GM11168 (cell line): ENCODE data around the gene SFRP2.

Source experiments
- in situ Hi-C: fragments of 300-500 bp; cut with MboI; formaldehyde crosslinking; loops from one replicate; pipeline ENCODE4 v1.12.0; 2022; ENCODE audit warnings: low sequenced_read_pairs; ENCODE audit not compliant: unreplicated experiment

SFRP2 gene, protein sequence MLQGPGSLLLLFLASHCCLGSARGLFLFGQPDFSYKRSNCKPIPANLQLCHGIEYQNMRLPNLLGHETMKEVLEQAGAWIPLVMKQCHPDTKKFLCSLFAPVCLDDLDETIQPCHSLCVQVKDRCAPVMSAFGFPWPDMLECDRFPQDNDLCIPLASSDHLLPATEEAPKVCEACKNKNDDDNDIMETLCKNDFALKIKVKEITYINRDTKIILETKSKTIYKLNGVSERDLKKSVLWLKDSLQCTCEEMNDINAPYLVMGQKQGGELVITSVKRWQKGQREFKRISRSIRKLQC

GRCh38 chr4:153788413-153789276, at the start of gene SFRP2:
TSS of gene SFRP2 (minus strand) at chr4:153789083. CDS start at chr4:153788835, 248 bp downstream.
- in situ Hi-C loops = loop anchor here (25.0 kb wide), 1 partner anchor 249 kb away; no protein-coding TSS in a partner anchor

DNA sequence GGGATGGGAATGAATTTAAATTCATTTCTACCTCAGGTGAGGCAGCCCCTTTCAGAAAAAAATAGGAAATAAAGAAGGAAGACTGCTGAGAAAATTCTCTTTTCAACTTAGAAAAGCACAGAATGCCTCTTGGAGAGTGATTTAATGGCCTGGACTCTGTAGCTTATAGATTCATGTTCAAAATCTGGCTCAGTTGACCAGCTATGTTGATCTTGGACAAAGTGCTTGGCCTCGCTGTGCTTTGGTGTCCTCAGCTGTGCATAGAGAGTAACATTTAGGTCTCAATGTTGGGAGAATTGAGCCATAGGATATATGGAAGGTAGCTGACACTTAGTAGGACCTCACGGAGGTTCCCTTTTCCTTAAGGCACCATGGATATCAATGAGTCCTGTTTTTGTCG, 49.7 kb upstream of the SFRP2 start:
- in situ Hi-C loops = no loop called here

DNA sequence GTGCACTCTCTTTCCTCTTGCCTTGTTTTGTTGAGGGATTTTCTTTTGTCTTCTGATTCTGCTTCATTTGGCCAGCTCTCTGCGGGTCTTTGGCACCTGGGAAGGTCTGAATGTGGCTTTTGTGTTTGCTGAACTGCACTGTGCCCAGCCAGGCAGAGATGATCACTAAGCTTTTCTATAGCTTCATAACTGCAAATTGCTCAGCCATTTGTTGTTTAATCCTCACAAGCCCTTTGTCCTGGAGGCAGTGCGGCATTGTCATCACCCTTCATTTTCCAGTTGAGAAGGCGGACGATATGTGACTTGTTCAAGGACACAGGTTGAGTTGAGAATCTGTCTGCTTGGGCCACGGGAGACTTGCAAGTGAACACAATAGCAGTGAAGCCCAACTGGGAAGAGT, 46.0 kb upstream of the SFRP2 start:
- in situ Hi-C loops = no loop called here

DNA sequence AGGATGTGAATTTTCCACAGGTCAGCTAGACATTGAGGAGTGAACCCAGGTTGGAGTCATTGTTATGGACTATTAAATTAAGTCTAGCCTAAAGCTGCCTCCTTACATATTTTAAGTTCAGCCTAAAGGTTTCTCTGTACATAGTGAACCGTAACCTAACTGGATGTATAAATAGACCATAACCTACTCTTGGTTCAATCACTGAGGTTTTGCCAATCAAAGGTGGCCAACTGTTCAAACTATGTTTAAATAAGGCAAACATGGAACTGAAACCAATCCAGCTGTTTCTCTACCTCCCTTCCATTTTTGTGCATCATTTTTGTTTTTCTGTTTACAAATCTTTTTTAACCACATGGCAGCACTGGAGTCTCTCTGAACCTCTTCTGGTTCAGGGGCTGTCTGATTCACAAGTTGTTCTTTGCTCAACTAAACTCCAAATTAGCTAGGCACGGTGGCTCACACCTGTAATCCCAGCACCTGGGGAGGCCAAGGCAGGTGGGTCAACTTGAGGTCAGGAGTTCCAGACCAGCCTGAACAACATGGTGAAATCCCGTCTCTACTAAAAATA, 43.9 kb upstream of the SFRP2 start:
- in situ Hi-C loops = no loop called here

DNA sequence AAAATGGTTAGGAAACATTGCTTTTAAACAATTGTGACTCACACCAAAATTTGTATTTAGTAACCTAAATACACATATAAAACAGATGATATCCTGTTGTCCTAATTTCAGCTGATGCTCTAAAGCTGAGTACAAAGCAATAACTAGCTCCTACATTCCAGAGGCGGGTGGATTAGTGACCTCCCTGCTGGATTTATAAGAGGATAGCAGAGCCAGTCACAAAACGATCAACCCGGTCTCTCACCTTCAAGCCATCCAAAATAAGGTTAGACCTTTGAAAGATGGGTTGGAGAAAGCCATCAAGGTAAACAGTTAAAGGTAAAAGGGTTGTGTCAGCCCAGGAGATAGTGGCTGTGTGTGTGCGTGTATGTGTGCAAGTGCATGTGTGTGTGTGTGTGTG, 43.2 kb upstream of the SFRP2 start:
- in situ Hi-C loops = no loop called here

DNA sequence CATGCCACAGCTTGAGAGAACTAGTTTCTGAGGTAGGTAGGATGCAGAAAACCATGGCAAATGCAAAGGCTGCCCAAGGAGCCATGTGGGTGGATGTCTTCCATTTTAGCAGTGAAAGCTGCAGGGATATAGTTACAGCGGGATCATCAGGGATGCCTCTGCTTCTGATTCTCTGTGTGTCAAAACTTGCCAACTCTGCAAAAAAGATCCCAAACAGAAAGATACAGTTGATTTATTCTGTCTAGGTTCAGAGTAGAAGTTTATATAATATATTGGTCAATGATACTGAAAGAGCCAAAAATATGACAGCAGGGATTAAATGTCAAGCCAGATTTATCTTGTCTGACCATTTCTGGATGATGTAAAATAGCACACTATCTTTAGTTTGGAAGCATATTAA, 42.4 kb upstream of the SFRP2 start:
- in situ Hi-C loops = no loop called here

- in situ Hi-C loops = no loop called here
Measured at GRCh38 chr4:153825691-153826090, 36.8 kb upstream of the SFRP2 start.

DNA sequence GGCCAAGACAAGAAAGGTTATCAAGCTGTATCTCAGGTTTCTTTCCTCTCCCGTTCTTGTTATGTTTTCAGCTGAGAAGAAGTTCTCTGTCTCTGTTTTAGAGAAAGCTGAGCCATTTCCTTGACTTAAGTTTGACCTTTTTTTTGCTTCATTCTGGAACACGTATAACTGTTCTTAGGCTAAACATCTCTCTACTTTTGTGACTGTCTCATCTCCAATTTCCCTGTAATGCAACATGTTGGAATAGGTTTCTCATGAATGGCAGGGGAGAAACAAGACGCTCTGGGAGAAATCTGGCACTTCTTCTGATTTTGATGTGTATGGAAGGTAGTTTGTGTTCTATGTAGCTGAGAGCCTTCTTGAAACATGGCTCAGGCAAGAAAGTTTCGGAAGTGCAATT, 36.2 kb upstream of the SFRP2 start:
- in situ Hi-C loops = no loop called here

DNA sequence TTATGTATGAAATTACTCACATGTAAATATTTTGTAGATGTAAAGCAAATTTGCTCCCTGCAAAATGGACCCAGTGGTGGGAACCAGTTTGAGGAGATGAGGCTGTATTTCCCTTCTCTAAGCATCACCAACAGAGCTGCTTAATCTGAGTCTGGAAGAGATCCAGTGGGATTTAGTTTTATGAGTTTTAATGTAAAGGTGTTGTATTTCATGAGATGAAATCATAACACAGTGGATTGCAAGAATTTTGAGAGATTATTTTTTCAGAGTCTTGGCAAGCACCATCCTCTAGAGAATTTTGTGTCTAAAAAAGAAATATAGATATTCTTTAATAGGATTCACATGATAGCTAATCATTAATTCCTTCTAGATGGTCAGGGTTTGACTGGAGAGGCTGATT, 35.6 kb upstream of the SFRP2 start:
- in situ Hi-C loops = no loop called here

- in situ Hi-C loops = no loop called here
Measured at GRCh38 chr4:153823483-153823882, 34.6 kb upstream of the SFRP2 start.

- in situ Hi-C loops = no loop called here
Measured at GRCh38 chr4:153822316-153822715, 33.4 kb upstream of the SFRP2 start.

GRCh38 chr4:153817466-153817865, 28.6 kb upstream of the SFRP2 start:
- in situ Hi-C loops = no loop called here

- in situ Hi-C loops = no loop called here
Measured at GRCh38 chr4:153816542-153816941, 27.7 kb upstream of the SFRP2 start.

DNA sequence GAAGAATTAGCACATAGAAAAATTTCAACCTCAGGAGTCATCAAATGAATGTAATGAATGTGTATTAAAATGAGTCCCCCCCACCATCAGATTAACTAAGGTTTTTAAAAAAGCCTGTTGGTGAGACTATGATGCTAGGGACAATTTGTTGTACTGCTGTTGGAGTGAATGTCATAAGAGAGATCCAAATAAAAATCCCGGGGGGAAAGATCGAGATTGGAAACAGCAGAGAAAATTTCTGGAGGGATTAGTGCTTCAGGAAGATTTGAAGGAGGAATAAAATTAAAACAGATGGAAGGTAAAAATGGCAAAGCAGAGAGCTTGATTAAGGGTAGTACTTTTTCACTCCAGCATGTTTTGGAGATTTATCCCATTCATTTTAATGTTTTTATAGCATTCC, 25.9 kb upstream of the SFRP2 start:
- in situ Hi-C loops = no loop called here

- in situ Hi-C loops = no loop called here
Measured at GRCh38 chr4:153809916-153810810, 21.3 kb upstream of the SFRP2 start.

- in situ Hi-C loops = no loop called here
Measured at GRCh38 chr4:153809307-153809706, 20.4 kb upstream of the SFRP2 start.

DNA sequence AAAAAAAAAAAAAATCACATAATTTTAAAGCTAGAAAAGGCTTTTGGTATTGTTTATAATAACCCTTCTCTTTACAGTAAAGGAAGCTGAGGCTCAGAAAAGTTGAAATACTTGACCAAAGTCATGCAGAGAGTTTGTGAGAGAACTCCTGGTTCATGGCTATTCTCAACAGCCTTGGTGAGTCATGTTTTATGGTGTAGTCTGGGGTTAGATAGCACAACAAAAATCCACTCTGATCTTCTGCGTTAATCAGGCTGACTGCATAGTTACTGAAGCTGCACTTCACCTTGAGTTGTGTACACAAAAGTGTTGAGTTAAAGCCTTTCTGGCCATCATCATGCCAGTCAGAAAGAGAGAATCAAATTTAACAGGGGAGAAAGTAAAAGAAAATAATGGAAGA, 19.3 kb upstream of the SFRP2 start:
- in situ Hi-C loops = no loop called here

DNA sequence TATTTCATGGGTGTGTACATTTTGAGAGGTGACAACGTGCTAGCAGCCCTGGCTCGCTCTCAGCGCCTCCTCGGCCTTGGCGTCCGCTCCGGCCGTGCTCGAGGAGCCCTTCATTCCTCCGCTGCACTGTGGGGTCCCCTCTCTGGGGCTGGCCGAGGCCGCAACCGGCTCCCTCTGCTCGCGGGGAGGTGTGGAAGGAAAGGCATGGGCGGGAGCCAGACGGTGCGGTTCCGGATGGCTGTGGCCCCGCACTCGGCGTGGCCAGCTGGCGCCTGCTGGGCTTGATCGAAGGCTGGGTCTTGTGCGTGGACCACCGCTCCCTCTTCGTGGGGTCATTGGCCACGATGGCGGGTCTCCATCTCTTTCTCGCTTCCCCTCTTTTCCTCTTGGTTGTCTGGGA, 17.2 kb upstream of the SFRP2 start:
- in situ Hi-C loops = no loop called here

DNA sequence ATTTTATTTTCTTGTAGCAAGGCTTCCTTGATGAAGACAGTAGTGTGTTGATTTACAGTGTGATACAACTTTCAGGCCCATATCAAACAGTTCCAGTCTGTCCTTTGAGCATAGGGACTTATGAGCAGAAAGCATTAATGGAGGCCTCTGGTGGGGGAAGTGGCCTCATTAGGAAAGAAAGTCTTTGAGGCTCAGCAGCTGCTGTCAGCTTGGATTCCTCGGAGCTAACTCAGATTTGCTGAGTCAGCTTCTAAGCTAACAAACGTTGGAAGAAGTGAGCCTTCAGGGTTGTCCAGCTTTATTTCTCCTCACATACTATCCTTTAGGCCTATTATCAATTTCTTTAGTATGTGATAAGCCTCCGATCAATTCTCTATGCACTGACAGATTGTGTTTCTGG, 15.8 kb upstream of the SFRP2 start:
- in situ Hi-C loops = no loop called here

- in situ Hi-C loops = loop anchor here (25.0 kb wide), 1 partner anchor 238 kb away; no protein-coding TSS in a partner anchor
Measured at GRCh38 chr4:153799694-153800074, 10.8 kb upstream of the SFRP2 start.
